HG03558 (cell line): Measurements from ENCODE around the gene COL6A2.
"Not testable (repeated sequence)": the region's sequence is repeated elsewhere in the genome, so short reads cannot be mapped to it uniquely, and the experiment has no call there.

ENCODE experiments used
- ATAC-seq: cut with Tn5 transposase; IDR thresholded peaks from one replicate; pipeline ENCODE4 v1.9.1; 2021; ENCODE audit warnings: moderate number of reproducible peaks; ENCODE audit not compliant: unreplicated experiment; ENCODE audit errors: extremely low read depth

COL6A2 gene

DNA sequence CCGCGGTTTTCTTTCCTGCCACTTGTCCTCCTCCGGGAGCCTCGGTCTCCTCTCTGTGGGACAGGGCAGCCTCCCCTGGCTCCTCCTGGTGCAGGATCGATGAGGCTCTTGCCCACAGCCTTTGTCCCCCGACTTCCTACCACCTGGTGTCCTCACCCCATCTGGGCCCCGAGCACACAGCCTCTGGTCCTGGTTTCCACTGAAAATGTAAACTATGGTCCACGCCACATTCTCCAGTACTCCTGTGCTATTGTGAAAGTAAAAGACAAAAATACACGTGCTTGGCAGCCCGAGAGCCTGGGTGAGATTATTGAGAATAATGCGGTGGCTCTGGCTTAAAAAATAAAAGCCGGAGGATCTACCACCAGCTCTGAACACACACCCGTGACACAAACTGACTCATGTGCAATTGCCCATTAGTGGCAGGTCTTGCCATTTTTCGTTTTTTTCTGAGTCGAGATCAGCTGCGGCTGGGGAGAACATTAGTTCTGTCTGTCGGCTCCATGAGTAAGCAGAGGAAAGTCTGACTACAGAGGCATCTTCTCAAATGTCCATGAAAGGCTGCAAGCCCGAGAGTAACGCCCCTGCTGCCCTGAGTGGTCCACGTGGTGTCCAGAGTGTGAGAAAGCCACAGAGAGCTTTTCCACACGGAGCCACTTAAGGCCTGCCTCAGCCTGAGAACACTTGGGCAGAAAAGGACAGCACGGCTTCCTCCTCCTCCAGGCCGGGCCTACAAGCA, 5.7 kb upstream of the COL6A2 start:
- ATAC-seq: no peak

DNA sequence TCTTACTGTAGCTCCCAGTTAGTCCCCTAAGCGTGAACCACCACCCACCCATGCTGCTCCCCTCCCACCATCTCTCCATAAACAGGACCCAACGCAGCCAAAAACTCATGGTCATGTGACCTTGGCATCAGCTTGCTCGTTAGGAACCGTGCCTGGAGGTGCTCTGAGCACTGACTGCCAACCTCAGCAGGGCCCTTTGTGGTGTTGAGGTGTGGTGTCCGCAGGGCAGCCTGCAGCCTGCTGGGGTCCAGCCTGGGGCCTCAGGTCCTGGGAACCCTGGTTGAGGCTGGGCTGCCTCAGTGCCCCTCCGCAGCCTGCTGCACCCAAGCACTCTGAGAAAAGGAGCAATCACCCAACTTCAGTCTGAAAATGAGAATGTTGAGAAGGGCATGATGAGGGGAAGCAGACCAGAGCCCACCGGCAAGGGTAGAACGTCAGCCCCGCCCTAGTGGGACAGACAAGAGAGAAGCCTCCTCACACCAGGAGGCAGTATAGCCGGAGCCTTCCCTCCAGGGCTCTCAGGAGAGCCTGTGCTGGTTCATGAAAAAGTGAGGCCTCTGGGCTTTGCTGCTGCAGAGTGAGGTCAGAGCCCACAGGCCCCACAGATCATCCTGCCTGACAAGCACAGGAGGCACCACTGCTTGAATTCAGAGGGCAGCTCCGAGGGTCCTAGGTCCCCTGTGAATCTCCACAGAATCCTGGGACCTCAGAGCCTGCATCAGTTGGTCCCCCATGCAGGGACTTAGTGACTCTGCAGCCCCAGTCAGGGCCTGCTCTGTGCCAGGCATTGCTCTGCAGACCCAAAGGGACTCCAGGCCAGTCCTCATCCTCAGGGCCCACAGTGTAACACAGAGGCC, 4.9 kb upstream of the COL6A2 start:
- no peak for ATAC-seq

DNA sequence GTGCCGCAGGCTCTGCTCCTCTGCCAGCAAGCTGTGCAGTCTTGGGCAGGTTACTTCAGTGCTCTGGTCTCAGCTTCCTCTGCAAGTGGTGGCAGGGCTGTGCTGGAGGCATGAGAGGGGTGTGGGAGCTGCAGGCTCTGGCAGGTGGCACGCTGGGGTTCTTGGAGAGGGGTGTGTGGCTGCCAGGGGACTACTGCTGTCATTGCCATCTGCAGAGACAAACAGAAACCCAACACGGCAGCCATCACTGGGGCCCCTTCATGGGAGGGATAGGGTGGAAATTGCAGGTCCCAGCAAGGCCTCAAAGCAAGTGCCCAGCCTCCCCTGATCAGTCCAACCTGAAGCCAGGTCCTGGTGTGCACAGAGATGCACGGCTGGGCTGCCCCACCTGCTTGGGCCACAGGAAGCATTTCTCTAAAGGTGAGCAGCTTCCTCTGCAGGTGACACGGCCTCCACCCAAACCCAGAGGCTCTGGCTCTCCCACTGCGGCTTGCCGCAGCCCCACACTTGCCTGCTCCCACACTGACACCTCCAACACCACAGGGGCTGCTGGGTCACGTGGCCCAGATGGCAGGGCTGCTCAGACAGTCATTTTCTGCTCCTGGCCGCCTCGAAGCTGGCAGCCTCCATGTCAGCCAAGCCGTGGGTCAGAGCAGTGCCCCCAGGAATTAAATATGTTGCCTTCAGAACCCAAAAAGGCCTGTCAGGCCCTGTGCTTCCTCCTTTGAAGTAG, 4.1 kb upstream of the COL6A2 start:
- ATAC-seq: no peak

DNA sequence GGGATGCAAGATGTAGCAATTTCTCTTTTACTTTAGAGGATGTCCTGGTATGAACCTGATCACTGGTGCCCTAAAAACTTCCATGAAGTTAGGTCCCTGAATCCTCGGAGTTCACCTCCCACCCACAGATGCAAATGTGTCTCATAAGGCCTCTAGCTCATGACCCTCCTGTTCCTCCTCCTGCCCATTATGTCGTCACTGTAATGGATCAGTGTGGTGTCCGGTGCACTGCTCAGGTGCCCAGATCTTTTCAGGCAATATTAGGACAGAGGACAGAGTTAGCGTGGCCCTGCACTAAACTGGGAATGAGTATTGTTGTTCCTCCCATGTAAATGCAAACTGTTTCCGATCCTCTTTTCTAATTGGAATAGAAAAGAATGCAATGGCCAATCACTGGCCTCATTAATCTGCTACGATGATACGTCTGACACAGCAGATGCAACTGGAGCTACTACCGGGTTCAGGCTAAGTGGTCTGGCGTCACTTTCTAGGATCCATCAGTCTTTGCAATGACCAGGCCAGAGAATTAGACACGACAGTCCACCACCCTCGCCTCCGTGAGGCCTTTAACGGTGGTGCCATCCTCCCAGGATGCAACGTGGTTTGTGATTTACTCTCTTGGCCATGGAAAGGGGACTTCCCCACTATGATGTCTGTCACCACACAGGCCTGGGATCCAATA, 3.4 kb upstream of the COL6A2 start:
- no peak for ATAC-seq

DNA sequence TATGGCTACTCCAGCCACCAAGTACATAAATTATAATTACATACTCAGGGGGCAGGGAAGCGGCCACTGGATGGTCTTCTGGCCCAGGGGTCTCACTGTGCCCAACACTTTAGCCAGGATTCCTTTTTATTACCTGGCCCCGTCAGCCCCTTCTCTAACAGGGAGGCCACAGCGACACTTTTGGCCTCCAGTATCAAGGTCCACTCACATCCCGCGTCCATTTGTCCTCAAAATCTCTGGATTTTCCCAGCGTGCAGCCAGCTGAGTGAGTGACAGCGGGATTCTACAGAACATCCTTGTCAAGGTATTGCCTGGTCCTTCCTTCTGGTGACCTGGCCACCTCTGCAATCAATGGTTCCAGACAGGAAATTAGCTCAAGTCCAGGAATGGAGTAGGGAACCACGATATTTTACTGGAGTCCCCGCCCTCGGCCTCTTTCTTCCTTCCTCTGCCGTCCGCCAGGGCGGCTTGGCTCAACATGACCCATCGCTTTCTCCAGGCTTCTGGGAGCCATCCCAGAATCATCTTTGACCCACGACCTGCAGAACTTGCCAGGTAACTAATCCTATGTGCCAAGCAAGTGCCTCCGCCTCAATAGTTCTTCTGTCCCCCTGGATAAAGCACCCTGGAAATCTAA, 2.7 kb upstream of the COL6A2 start:
- no peak for ATAC-seq

DNA sequence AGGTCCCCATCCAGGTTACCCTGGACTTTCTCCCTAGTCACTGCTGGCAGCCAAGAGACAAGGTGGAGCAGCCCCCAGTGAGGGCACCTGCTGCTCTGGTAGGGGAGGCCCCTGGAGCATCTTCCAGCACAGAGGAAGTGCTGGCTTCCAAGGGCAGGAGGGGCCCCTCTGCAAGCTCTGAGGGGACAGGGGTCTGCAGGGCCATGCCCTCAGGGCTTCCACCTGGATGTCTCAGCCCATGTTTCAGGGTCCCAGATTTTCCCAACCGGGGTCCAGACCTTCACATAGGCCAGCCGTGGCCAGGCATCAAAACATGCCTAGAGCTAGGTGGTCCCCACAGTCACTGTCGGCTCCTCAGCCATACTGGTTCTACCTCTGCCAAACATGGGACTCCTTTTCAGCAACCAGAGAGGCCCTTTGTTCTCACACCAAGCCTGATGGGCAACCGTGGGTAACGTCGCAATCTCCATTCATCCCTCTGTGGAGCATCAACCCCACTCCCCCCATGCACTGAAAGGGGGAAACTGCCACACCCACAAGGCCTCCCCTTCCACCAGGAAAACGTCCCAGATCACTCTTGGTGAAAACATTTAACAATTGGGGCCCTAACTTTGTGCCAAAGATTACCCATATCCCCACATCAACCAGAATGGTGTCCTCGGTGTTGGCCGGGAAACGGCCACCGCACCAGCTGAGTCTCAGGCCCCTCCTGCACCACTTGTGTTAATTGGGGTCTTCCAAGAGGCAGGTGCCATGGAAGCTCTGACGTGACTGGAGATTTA, 1.9 kb upstream of the COL6A2 start:
- ATAC-seq: no peak

DNA sequence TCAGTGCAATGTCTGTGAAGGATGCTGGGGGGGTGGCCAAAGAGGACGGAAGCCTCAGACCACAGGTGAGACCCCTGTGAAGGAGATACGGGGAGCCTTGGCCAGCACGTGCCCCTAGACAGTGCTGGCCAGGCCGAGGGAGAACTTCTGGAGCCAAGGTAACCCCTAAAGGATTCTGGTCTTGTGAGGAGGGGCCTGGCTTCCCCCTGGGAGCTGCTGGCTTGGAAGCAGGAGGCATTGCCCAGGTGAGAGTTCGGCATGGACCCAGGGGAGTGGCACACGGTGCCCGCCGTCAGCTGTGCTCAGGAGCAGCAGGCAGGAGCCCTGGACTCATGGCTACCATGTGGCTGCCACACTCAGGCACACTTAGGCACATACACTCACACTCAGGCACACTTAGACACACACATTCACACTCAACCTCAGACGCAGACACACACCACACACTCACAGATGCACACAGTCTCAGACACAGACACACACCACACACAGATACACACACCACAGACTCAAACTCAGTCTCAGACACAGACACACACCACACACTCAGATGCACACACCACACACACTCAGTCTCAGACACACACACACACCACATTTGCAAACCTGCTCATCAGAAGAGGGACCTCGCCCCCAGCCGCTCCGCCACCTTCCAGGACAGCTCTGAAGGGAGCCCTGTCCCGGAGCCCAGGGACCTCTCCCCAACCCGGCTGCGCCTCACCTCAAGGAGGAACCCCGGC, 1.1 kb upstream of the COL6A2 start:
- no peak for ATAC-seq

DNA sequence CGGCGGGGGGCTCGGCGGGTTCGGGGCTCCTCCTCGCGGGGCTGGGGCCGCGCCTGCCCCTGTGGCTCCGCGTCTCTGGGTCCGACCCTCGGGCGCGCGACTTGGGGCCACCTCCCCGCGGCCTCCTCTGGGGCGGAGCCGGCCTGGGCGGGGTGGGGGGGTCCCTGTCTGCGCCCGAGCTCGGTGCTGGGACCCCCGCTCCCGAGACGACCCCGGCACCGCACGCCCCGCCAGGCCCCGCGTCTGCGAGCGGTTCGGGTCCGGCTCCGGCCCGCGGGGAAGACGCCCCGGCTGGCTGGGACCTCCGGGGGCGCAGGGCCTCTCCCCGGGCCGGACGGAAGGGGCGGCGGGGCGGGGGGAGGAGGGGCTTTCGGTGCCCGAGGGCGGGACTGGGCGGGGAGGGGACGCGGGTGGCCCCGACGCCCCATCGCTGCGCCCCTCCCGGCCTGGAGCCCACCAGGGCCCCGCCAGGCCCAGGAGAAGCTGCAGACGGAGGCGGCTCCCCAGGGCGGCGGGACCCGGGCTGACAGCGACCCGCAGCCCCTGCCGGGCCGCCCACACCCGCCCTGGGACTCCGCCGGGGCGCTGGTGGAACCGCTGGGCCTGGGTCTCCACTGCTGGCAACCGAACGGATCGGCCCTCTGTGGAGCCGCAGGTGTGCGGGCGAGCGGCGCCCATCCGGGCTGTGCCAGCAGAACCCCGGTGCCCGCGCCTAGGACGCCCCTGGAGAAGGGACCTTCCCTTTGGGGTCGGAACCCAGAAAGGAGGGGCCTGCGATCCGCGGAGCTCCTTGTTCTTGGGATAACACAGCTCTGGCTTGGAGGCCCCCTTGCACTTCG, 610 bp downstream of the COL6A2 start:
- no peak for ATAC-seq

DNA sequence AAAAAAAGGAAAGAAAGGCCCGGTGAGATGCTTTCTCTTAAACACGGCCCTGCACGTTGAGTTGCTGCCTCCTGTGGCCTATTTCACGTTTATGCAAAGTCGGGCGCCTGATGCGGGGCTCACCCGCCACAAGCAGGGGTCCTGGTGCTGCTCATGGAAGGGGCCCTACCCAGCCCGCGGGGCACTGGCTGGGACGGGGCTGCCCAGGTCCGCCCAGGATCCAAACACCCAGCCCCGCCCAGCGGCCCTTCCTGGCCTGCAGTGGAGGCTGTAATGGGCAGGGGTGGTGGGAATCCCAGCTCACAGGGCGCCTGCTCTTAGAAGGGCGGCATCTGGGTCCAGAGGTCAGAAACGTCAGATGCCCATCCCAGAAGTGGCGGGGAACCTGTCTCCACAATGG, 1.6 kb downstream of the COL6A2 start:
- ATAC-seq: no peak

DNA sequence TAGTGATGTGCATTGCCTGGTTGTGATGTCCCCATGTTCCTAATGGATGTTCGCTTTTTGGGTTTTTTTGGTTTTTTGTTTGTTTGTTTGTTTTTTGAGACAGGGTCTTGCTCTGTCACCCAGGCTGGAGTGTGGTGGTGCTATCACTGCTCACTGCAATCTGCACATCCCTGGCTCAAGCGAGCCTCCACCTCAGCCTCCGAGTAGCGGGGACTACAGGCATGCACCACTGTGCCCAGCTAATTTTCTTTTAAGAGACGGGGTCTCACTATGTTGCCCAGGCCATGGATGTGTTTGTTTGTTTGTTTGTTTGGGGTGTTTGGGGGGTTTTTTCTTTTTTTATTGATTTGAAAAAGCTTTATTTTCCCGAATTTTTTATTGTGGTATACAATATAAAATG, 2.1 kb downstream of the COL6A2 start:
- no peak for ATAC-seq

DNA sequence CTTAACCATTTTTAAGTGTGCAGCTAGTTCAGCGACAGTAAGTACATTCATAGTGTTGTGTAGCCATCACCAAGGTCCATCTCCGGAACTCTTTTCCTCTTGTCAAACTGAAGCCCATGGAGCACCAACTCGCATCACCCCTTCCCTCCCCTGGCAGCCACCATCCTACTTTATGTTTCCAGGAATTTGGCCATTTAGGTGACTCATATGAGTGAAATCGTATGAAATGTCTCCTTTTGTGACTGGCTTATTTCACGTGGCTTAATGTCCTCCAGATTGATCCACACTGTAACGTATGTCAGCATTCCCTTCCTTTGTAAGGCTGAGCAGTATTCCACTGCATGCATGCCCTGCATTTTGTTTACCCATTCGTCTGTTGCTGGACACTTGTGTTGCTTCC, 2.5 kb downstream of the COL6A2 start:
- ATAC-seq: no peak

DNA sequence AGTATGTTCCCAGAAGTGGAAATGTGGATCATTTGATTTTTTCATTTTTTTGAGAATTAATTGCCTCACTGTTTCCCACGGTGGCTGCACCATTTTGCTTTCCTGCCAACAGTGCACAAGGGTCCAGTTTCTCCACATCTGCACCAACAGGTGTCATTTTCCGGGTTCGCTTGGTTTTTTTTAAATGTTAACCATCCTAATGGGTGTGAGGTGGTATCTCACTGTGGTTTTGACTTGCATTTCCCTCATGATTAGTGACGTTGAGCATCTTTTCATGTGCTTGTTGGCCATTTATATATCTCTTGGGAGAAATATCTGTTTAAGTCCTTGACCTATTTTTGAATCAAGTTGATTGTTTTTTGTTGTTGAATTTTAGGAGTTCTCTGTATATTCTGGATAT, 3.0 kb downstream of the COL6A2 start:
- ATAC-seq: no peak

DNA sequence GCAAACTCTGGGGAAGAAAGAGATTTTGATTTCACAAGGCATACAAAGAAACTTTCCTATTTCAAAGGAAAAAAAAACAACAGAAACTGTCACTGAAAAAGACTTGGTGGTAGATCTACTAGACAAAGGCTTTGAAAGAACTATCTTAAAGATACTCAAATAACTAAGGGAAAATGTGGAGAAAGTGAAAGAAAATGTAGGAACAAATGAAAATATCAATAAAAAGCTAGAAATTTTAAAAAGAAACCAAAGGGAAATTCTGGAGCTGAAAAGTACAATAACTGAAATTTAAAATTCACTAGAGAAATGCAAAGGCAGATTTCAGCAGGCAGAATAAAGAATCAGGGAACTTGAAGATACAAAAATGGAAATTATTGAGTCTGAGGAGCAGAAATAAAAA, 6.2 kb downstream of the COL6A2 start:
- ATAC-seq: no peak

DNA sequence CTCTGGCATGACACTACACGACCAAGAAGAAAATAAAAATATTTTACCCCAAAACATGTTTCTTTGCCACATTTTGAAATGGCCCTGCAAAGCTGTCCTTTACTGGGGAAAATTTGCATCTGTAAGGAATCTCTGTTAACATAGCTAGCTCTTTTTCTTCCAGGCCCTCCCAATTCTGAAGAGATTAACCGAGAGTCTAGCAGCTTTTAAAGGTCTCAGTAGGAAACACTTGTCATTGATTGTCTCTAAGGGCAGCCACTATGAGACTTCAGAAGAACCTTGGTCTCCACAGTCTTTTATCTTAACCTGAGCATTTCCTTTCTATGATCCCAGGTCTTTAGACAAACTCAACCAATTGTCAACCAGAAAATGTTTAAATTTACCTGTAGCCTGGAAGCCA, 9.5 kb downstream of the COL6A2 start:
- not testable (repeated sequence) for ATAC-seq

DNA sequence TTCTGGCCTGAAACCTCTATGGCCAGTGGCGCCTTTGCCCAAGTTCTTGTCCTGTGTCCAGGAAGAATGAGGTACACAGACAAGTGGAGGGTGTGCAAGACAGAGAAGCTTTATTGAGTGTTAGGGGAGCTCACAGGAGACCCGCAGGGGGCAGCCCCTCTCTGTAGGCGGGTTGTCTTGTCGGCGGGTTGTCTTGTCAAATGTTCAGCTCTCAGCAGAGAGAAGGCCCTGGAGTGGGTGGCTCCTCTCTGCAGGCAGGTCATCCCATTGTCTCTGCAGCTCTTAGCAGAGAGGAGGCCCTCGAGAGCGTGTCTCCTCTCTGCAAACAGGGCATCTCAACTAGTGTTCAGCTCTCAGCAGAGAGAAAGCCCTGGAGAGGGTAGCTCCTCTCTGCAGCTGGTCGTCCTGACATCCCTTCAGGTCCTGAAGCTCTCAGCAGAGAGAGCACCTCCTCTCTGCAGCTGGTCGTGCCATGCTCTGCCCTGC, 11.0 kb downstream of the COL6A2 start:
- ATAC-seq: no peak

DNA sequence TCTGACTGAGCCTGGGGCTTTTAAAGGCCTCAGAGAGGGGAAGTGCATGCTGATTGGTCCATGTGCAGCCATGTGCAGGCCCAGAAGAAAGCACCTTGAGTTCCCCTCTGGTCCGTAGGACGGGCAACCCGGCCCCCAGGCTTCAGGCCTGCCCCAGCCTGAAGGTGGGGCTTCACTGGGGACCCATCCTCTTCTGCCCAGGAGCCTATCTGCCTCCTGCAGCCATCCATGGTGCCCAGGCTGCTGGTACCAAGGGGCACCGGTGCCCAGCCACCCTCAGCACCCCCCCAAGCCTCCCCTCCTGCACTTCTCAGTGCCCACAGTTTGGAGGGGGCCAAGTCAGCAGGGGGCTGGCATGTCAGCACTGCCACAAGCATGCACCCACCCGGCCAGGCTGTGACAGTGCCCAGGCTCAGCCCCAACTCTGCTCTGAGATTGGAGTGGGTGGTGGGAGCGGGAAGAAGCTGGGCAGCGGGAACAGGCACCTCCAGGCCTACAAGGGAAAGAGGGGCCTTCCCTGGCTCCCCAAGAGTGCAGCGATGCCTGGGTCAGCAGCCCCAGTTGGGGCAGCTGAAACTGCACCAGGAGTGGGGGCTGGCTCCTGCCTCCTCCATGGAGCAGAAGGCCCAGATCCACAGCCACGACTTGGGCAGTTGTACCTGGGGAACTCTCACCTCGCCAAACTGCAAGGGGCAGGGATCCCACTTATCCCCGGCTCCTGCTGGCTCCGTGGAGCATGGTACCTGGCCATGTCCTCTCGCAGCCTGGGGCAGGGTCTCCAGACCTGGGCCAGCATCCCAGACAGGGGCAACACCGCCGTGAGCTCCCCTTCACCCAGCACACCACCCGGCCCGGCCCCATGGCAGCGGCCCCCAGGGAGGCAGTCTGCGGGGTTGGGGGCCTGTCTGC, 11.7 kb downstream of the COL6A2 start:
- ATAC-seq: no peak
